H1 (cell line): Measurements from ENCODE around the gene CTCF. TPM values are rescaled to one million over a fixed set of nuclear protein-coding genes. Genes with fewer than 3 reads are reported as not detected.

Source experiments
- CTCF ChIA-PET: fragments of 300-600 bp; sonication (Branson Sonifier 250); formaldehyde crosslinking; loops from one replicate; lab custom pipeline; 2021; ENCODE audit not compliant: partially characterized antibody; lab: Charles Lee
- POLR2A ChIA-PET: fragments of 300-600 bp; sonication (Branson Sonifier 250); formaldehyde crosslinking; loops from one replicate; lab custom pipeline; 2021; ENCODE audit warnings: inconsistent platforms; ENCODE audit not compliant: partially characterized antibody; lab: Charles Lee
- DNase-seq, 2 experiments: peaks; one replicate each; pipeline versions ENCODE4 v3.0.0 to v3.0.0-alpha.2; 2010 to 2022; ENCODE audit warnings: low spot score in 2 of 2, low read depth in 1 of 2, mixed read lengths in 1 of 2
- FAIRE-seq: peaks from 2 replicates; lab custom pipeline; 2011; peaks lifted over from hg19 to GRCh38; lab: Jason Lieb, UNC
- H2AFZ ChIP-seq: 2 replicates; pipeline ENCODE4 v1.8.1; 2012; ENCODE audit warnings: low read length, inconsistent platforms
- H2AK5ac ChIP-seq: 2 replicates; pipeline ENCODE4 v1.6.1; 2013; ENCODE audit warnings: low read depth, low read length
- H2BK120ac ChIP-seq: replicated peaks from 2 replicates; pipeline ENCODE3; 2013; ENCODE audit warnings: low read depth, low read length, inconsistent platforms
- H2BK12ac ChIP-seq: 2 replicates; pipeline ENCODE4 v1.6.1; 2013; ENCODE audit warnings: low read depth, low read length
- H2BK15ac ChIP-seq: 2 replicates; pipeline ENCODE4 v1.6.1; 2013; ENCODE audit warnings: low read length
- H2BK20ac ChIP-seq: 2 replicates; pipeline ENCODE4 v1.6.1; 2013; ENCODE audit warnings: low read length
- H2BK5ac ChIP-seq: 2 replicates; pipeline ENCODE4 v1.6.1; 2013; ENCODE audit warnings: low read depth, low read length
- H3K14ac ChIP-seq: 2 replicates; pipeline ENCODE4 v1.6.1; 2013; ENCODE audit warnings: inconsistent platforms; ENCODE audit not compliant: insufficient read length
- H3K18ac ChIP-seq: 2 replicates; pipeline ENCODE4 v1.6.1; 2013; ENCODE audit warnings: low read length; ENCODE audit errors: extremely low read depth
- H3K23ac ChIP-seq: 2 replicates; pipeline ENCODE4 v1.6.1; 2013; ENCODE audit warnings: inconsistent platforms; ENCODE audit not compliant: insufficient read length
- H3K23me2 ChIP-seq: 2 replicates; pipeline ENCODE4 v1.6.1; 2013; ENCODE audit warnings: low read depth, low read length
- H3K27ac ChIP-seq: 2 replicates; pipeline ENCODE4 v1.6.1; 2011; ENCODE audit warnings: low read depth, low read length, inconsistent platforms
- H3K27me3 ChIP-seq, 4 experiments: replicated peaks in 1 of 4; 1 replicate in 1 of 4; 2 replicates in 3 of 4; pipeline versions ENCODE4 v1.6.1 to v1.8.1; 2011 to 2013; ENCODE audit warnings: low read length in 3 of 4, mild to moderate bottlenecking in 3 of 4, inconsistent platforms in 2 of 4, mixed read lengths in 2 of 4, moderate library complexity in 1 of 4; ENCODE audit not compliant: control insufficient read depth in 3 of 4, insufficient read depth in 3 of 4; ENCODE audit errors: extremely low read depth in 1 of 4
- H3K36me3 ChIP-seq, 4 experiments: 2 replicates each; pipeline versions ENCODE4 v1.6.1 to v1.8.1; 2011 to 2013; ENCODE audit warnings: mild to moderate bottlenecking in 4 of 4, low read length in 3 of 4, moderate library complexity in 2 of 4, control low read depth in 1 of 4, inconsistent platforms in 1 of 4; ENCODE audit not compliant: insufficient read depth in 4 of 4, control insufficient read depth in 2 of 4
- H3K4ac ChIP-seq: replicated peaks from 2 replicates; pipeline ENCODE3; 2013; ENCODE audit warnings: low read length, low read depth, mixed read lengths, inconsistent platforms; ENCODE audit not compliant: insufficient read length
- H3K4me1 ChIP-seq, 4 experiments: replicated peaks in 1 of 4; 1 replicate in 1 of 4; 2 replicates in 3 of 4; pipeline versions ENCODE4 v1.6.1 to v1.8.1; 2011 to 2013; ENCODE audit warnings: low read length in 3 of 4, inconsistent platforms in 2 of 4, mixed read lengths in 1 of 4; ENCODE audit not compliant: insufficient read depth in 4 of 4, control insufficient read depth in 3 of 4
- H3K4me2 ChIP-seq, 2 experiments: 2 replicates each; pipeline versions ENCODE4 v1.6.1 to v1.8.1; 2011 to 2013; ENCODE audit warnings: low read depth in 2 of 2, low read length in 2 of 2, control low read depth in 1 of 2, inconsistent platforms in 1 of 2, mild to moderate bottlenecking in 1 of 2; ENCODE audit not compliant: insufficient read depth in 1 of 2
- H3K4me3 ChIP-seq, 4 experiments: fragments of 200-600, 300-600 bp in 1 of 4; sonication (generic), shearing (Covaris generic), sonication (Bioruptor Twin) in 1 of 4; 2 replicates each; pipeline versions ENCODE4 v1.5.1 to v1.8.1; 2011 to 2016; ENCODE audit warnings: low read length in 4 of 4, low read depth in 3 of 4, control low read depth in 2 of 4, inconsistent platforms in 2 of 4, mild to moderate bottlenecking in 2 of 4, mixed read lengths in 1 of 4, moderate library complexity in 1 of 4; ENCODE audit not compliant: insufficient read depth in 2 of 4; ENCODE audit errors: extremely low read depth in 1 of 4
- H3K56ac ChIP-seq: replicated peaks from 2 replicates; pipeline ENCODE3; 2013; ENCODE audit warnings: low read depth, mild to moderate bottlenecking, mixed read lengths, low read length, inconsistent platforms; ENCODE audit not compliant: insufficient read length
- H3K79me1 ChIP-seq: 2 replicates; pipeline ENCODE4 v1.6.1; 2013; ENCODE audit warnings: low read depth, low read length, control low read depth
- H3K79me2 ChIP-seq, 2 experiments: 2 replicates each; pipeline versions ENCODE4 v1.6.1 to v1.8.1; 2012 to 2013; ENCODE audit warnings: low read length in 2 of 2, mild to moderate bottlenecking in 2 of 2, inconsistent platforms in 1 of 2; ENCODE audit not compliant: insufficient read depth in 2 of 2, control insufficient read depth in 1 of 2
- H3K9ac ChIP-seq, 4 experiments: replicated peaks in 1 of 4; 1 replicate in 1 of 4; 2 replicates in 3 of 4; pipeline versions ENCODE4 v1.6.1 to v1.8.1; 2011 to 2013; ENCODE audit warnings: low read depth in 3 of 4, low read length in 3 of 4, control low read depth in 2 of 4, mild to moderate bottlenecking in 2 of 4, moderate library complexity in 2 of 4, inconsistent platforms in 1 of 4; ENCODE audit errors: extremely low read depth in 1 of 4
- H3K9me3 ChIP-seq, 2 experiments: 2 replicates each; pipeline versions ENCODE4 v1.6.1 to v1.8.1; 2012 to 2013; ENCODE audit warnings: mild to moderate bottlenecking in 2 of 2, moderate library complexity in 2 of 2, control low read depth in 1 of 2, inconsistent platforms in 1 of 2, low read depth in 1 of 2, low read length in 1 of 2, mixed read lengths in 1 of 2; ENCODE audit not compliant: insufficient read depth in 2 of 2
- H4K20me1 ChIP-seq, 2 experiments: replicated peaks in 1 of 2; 2 replicates each; pipeline versions ENCODE3 to v1.8.1; 2011 to 2013; ENCODE audit warnings: inconsistent platforms in 2 of 2, low read length in 2 of 2, mild to moderate bottlenecking in 1 of 2; ENCODE audit not compliant: insufficient read depth in 2 of 2, control insufficient read depth in 1 of 2
- H4K5ac ChIP-seq: 2 replicates; pipeline ENCODE4 v1.6.1; 2013; ENCODE audit warnings: low read length, low read depth, mixed read lengths, inconsistent platforms; ENCODE audit not compliant: insufficient read length
- H4K8ac ChIP-seq: 2 replicates; pipeline ENCODE4 v1.8.0; 2013; ENCODE audit warnings: mild to moderate bottlenecking, moderate library complexity, low read length, inconsistent platforms; ENCODE audit not compliant: insufficient read depth; ENCODE audit errors: extremely low read depth
- H4K91ac ChIP-seq: replicated peaks from 2 replicates; pipeline ENCODE3; 2013; ENCODE audit warnings: low read length, mixed read lengths, inconsistent platforms; ENCODE audit not compliant: insufficient read length
- BRCA1 ChIP-seq: IDR thresholded peaks from 2 replicates; pipeline ENCODE4 v1.6.1; 2012; ENCODE audit warnings: low read depth, low read length, improper control_type of control experiment
- CBX5 ChIP-seq: fragments of 300-800, 300-1000 bp; sonication (generic); IDR thresholded peaks from 2 replicates; pipeline ENCODE4 v1.7.1; 2016; ENCODE audit warnings: antibody characterized with exemption, low read length, low read depth
- CEBPB ChIP-seq: IDR thresholded peaks from 2 replicates; pipeline ENCODE4 v1.6.1; 2012; ENCODE audit warnings: low read depth, low read length
- CHD2 ChIP-seq: IDR thresholded peaks from 2 replicates; pipeline ENCODE4 v1.6.1; 2012; ENCODE audit warnings: low read length, improper control_type of control experiment
- EZH2 ChIP-seq: fragments of 200-600 bp; sonication (generic); IDR thresholded peaks from 2 replicates; pipeline ENCODE4 v1.7.1; 2012; ENCODE audit warnings: low read depth, mild to moderate bottlenecking, moderate library complexity, low read length, inconsistent platforms; ENCODE audit not compliant: severe bottlenecking
- FOSL1 ChIP-seq: IDR thresholded peaks from 2 replicates; pipeline ENCODE4 v1.6.1; 2011; ENCODE audit warnings: mild to moderate bottlenecking, low read depth, low read length, moderate library complexity; ENCODE audit not compliant: insufficient read depth
- SIN3A ChIP-seq, 2 experiments: IDR thresholded peaks in 1 of 2; conservative IDR thresholded peaks in 1 of 2; 2 replicates each; pipeline ENCODE4 v1.6.1; 2011 to 2012; ENCODE audit warnings: low read length in 2 of 2, improper control_type of control experiment in 1 of 2, low read depth in 1 of 2, mild to moderate bottlenecking in 1 of 2
- TAF7 ChIP-seq: optimal IDR thresholded peaks from 2 replicates; pipeline ENCODE3; 2011; ENCODE audit warnings: low read depth, mild to moderate bottlenecking, inconsistent platforms, low read length, moderate library complexity, borderline replicate concordance
- WGBS, 2 experiments: shearing (Covaris generic) in 1 of 2; methylation state at CpG; one replicate each; pipeline versions ENCODE4 v1.1.6 to v1.1.7; 2013 to 2015; ENCODE audit warnings: low lambda C conversion rate in 2 of 2, mixed read lengths in 2 of 2, inconsistent platforms in 1 of 2, low coverage in 1 of 2, missing lambda C conversion rate in 1 of 2; ENCODE audit not compliant: insufficient replicate concordance in 2 of 2, insufficient coverage in 1 of 2, insufficient read length in 1 of 2; ENCODE audit errors: extremely low coverage in 1 of 2, missing lambda C conversion rate in 1 of 2; 5-methylcytosine and 5-hydroxymethylcytosine counted together
- polyA plus RNA-seq, 7 experiments: library from polyadenylated mRNA; depleted of rRNA in 3 of 7; stranded (reverse) in 5 of 7; unstranded in 2 of 7; fragments of >200 nt in 5 of 7; fragments of 200-250 nt in 2 of 7; gene quantifications; 1 replicate in 5 of 7; 2 replicates in 1 of 7; 4 replicates in 1 of 7; pipeline versions ENCODE4 v1.2.1 to v1.2.3, GENCODE V29; 2011 to 2013; ENCODE audit warnings: missing spikeins in 2 of 7, mixed read lengths in 2 of 7
- total RNA-seq: library from RNA; stranded (reverse); fragmentation: NEBNext Ultra II Directional; extraction: Animal tissue kit (Norgen Biotek cat#: 25700); gene quantifications from 2 replicates; pipeline ENCODE4 v1.2.1, GENCODE V29; 2021

The CTCF gene
- total and polyA plus RNA-seq, 2 of the 8 experiments (the other 6 are each of a cell fraction or from before 2014, with no cell fraction given), result 32.4 to 66.0 TPM

GRCh38 chr16:67632415-67633172 lies 70.3 kb downstream of the CTCF start:
- Histone ChIP-seq H2AK5ac (no peak overlapping the region), H3K9ac (no peak overlapping the region), H4K5ac (no peak overlapping the region), H2AFZ (no peak overlapping the region), H3K23ac (no peak overlapping the region), H2BK12ac (no peak overlapping the region), H4K91ac (no peak overlapping the region), H3K4ac (no peak overlapping the region), H2BK120ac (no peak overlapping the region), H4K8ac (no peak overlapping the region), H3K9me3 (no peaks in the 10 kb centered on the region), H3K36me3 (peaks cover 14 to 63% (median 49%) of the 10 kb centered on the region in 4 experiments), H3K27ac (no peak overlapping the region), H3K18ac (no peak overlapping the region), H4K20me1 (peaks cover 0 to 5% of the 10 kb centered on the region in 2 experiments), H3K14ac (no peak overlapping the region), H3K23me2 (no peaks in the 10 kb centered on the region), H3K4me3 (no peak overlapping the region), H3K79me1 (no peaks in the 10 kb centered on the region), H3K56ac (no peak overlapping the region), H2BK15ac (no peak overlapping the region), H3K4me1 (no peaks in the 10 kb centered on the region), H3K79me2 (no peaks in the 10 kb centered on the region), H3K27me3 (no peaks in the 10 kb centered on the region), H2BK20ac (no peak overlapping the region), H2BK5ac (no peak overlapping the region), H3K4me2 (no peak overlapping the region)
- TF ChIP-seq CEBPB, result no peak
- TF ChIP-seq CHD2, result no peak
- no peak for TF ChIP-seq BRCA1
- no peak for TF ChIP-seq EZH2
- no peak for TF ChIP-seq TAF7
- no peak for TF ChIP-seq FOSL1
- TF ChIP-seq CBX5, result no peak
- TF ChIP-seq SIN3A (conservative IDR thresholded peaks at IDR 0.05 in 1 of 2, IDR thresholded peaks at IDR 0.05 in 1 of 2; ENCODE audit: low read depth in 1 of 2, low read length in 2 of 2), result no peak
- DNase-seq (no peak), FAIRE-seq (no peak)
- WGBS, 2 experiments, result 90% methylated on average over 7 of the region's 7 CpGs; no CpG with 5 or more reads in 1 of the 2 experiments
- ChIA-PET POLR2A (interaction anchor here (1.3 kb wide), 1 partner anchor 20 kb away, joined by 3 read pairs; no protein-coding TSS in a partner anchor), CTCF (interaction anchor here (0.9 to 4.6 kb wide), 10 partner anchors 11 to 179 kb away, joined by 3 to 33 read pairs (median 4); partner anchors contain the start of genes CARMIL2 and CTCF)
